Medulla oblongata (tissue), 1 donor: ENCODE data around the gene CREBBP.
A peak's percentile ranks its signal among the peaks of the same experiment; 100 is the strongest.

ENCODE experiments used
- DNase-seq: peaks from one replicate; pipeline ENCODE4 v3.0.0-alpha.2; 2015; ENCODE audit errors: extremely low spot score

Gene CREBBP

DNA sequence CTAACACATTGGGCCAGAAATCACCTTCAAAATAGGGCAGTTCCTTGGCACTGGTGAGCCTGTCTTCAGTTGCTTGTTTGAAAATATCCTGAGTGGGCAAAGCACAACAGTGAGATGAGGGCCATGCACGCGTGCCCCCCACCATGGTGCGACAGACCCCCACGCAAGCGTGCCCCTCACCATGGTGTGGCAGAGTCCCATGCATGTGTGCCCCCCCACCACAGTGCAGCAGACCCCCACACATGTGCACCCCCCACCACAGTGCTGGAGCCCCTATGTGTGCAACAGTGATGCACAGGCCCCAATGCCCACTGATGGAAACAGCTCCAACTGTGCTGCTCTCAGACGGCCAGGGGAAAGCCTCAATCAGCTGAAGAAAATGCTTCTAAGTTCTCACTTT, 144.4 kb downstream of the CREBBP start:
- DNase-seq, result no peak

DNA sequence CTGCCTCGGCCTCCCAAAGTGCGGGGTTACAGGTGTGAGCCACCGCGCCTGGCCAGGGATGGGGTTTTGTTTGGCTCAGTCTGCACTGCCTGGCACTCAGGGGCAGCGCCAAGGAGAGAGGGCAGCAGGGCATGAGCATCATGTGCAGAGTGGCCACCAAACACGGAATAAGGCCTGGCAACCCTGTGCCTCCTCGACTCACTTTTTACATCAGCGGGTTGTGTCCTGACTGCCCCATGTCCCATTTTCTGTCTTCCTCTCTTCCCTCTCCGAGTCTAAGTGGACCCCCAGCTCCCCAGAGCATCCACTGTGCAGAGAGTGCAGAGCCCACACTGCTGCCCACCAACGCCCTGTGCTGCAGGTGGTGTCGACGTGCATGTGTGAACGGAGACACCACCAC, 145.0 kb downstream of the CREBBP start:
- no peak for DNase-seq

DNA sequence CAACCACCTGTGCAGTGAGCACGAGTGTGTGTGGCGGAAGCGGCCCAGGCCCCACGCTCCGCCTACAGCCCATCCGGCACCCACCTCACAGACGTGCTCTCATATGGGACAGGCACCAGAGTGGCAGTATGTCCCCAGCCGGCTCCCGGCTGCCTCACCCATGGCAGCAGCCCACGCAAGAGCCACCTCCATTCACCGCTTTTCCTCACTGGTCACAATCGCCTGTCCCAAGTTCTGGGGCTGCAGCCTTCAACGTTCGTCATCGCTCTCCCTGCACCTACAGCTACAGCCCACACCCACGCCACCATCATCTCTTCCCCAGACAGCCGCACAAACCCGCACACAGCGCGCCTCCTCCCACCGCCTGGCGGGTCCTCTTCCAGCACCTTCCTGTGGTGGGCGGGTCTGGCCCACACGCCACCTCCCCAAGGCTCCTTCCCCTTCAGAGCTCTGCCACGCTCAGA, 145.7 kb downstream of the CREBBP start:
- no peak for DNase-seq

DNA sequence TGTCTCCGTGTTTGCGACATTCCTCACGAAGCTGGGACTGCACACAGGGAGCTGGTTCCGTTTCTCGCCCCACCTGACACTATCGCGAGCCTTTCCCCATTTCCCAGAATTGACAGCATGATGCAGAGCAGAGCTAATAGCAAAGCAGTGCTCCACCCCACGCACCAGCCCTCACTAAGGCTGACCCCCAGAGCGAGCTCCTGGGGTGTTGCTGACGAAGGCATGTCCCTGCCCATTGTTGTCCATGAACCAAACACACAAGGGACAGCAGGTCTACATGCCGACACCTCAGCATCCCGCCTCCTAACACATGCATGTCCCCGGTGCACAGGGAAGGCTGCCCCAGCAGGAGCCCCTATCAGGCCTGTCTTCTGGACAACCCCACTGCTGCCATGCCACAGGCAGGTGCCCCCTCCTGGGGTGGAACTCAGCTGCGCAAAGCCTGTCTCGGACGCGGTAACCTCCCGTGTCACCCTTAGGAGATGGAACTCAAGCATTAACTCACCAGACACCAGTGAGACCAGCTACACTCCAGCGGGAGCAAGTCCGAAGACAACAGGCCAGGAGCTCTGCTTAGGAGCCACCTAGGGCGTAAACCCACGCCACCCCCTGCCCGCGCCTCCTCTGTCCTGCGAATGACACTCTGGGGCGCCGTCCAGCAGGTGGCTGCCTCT, 146.3 kb downstream of the CREBBP start:
- DNase-seq, result no peak

DNA sequence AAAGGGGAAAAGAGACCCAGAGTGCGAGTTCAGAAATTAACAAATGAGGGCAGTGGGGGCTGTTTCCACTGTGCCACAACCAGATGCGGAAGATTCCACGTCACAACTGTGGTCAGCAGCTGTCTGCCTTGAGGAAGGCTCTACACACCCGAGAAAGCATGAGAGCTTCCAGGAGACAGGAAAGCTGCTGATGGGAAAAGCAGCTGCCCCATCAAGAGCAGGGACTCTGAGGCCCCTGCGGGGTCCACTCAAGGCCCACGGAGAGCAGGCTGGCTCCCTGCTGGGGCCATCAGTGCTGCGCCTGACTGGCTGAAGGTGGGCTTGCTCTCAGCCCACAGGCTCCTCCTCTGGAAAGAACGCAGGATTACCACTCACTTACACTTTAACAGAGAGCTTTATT, 148.3 kb downstream of the CREBBP start:
- no peak for DNase-seq

DNA sequence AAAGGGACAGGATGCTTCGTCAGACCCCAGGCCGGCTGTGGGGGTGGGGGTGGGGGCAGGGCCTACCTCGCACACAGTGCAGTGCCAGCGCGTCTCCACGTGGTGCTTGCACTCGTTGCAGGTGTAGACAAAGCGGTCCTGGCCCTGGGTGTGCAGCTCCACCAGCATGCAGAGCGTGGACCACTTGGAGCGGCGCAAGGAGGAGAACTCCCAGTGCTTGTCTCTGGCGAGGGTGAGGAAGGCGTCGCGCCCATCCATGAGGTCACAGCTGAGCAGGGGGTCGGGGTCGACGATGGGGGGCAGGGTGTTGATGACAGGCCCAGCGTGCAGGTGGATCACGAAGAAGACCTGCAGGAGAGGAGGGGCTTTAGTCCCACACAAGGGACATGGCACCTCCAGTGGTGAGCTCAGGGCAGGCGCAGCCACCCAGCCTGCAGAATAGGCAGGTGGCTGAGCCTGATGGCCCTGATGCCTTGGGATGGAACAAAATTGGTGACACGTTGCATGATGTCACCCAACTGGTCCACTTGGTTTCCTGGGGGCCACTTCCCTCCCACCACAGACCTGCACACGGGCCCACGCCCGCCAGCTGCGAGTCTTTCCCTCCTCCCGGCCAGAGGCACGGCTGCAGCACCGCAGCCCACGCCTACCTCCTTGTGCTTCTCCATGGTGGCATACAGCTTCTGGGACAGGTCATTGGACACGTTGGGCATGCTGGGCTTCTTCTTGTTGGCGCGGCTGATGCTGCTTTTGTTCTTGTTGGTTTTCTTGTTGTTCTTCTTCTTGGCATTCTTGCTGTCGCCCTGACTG, 149.2 kb downstream of the CREBBP start:
- no peak for DNase-seq

DNA sequence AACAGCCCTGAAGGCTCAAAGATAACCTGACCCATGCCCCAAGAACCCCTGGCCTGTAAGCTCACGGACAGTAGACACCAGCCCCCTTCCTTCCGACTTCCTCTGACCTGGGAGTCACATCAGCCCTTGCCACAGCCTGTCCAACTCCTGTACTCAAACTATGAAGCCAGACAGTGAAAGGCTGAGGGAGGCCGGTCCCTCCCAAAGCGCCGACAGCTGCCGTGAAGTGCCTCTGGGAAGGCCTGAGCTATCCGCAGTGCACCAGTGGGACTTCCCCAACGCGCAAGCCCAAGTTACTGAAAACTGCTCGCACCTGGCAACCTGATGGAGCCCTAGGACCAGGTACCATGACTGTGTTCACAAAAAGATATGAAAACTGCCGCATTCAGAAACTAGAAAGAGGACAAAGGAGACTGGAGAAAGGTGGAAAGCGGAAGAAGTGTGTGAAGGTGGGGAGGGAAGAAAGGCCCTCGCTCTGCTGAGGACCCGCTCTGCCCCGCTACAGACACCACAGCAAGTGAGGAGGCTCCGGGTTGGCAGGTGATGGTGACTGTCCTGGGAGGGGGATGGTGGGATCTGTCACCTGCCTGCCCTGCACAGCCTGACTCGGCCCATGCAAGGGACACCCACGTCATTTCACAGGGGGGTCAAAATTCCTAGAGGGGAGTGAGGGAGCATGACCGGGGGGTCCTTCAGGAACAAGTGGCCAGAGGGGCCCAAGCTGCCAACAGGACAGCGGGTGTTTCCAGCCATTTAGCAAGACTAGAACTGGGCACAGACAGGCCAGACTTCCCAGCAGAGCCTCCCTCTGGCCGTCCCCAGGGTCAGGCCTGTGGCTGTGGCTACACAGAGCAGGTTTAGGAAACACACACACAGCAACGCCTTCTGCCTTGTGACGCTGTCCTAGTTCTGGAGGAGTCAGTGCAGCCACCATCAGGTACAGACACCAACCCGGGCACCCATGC, 150.1 kb downstream of the CREBBP start:
- no peak for DNase-seq

DNA sequence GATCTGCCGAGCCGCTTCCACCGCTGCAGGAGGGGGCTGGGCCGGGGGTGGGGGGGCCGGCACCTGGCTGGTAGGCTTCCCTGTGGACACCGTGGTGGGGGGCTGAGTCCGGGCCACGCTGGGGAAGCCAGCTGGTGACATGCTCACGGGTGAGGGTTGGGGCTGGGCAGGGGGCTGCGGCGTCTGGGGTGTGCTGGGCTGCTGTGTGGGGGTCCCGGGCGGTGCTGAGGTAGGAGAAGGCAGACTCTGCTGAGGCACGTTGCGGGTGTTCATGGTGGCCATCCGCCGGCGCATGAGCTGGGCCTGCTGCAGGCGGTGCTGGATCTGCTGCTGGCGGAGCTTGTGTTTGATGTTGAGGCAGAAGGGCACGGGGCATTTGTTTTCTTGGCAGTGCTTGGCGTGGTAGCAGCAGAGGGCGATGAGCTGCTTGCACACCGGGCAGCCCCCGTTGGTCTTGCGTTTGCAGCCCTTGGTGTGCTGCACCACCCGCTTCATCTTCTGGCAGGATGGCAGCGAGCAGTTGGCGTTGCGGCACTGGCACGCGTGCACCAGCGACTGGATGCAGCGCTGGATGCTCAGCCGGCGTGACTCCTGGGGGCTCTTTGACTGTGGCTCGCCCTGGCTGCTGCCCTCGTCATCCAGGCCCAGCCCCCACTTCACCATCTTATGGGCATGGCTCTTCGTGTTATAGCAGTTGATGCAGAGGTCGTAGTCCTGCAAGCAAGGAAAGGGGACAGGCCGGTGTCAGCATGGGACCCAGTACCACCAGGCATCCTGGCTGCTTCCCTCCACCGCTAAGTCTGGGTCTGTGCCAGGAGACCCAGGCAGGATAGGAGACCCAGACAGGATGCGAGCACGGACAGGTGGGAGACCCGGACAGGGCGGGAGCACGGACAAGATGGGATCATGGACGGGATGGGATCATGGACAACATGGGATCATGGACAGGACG, 151.1 kb downstream of the CREBBP start:
- no peak for DNase-seq

DNA sequence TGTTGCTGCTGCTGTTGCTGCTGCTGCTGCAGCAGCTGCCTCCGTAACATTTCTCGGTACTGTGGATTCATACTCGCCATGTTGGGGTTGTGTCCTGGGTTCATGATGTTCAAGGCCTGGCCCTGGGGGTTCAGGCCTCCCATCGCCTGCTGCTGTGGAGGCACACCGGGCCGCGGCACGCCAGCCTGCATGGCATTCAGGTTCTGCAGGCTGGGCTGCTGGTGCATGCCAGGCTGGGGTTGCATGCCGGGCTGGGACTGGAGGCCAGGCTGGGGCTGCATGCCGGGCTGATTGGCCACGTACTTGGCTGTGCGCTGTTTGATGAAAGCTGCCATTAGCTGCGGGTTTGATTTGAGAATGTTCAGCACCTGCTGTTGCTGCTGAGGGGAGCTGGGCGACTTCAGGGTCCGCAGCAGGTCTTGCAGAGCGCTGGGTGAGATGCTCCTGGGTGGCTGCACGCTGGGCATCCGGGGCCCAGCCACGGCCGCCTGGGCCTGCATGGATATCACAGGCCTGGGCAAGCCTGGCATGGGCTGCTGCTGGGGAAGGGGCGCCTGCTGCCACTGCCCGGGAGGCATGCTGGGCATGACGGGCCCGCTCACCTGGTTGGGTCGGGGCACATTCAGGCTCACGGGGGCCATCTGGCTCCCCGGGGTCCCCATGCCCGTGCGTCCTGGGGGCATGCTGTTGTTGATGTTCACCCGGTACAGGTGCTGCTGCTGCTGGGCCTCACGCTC, 151.9 kb downstream of the CREBBP start:
- DNase-seq, result no peak

DNA sequence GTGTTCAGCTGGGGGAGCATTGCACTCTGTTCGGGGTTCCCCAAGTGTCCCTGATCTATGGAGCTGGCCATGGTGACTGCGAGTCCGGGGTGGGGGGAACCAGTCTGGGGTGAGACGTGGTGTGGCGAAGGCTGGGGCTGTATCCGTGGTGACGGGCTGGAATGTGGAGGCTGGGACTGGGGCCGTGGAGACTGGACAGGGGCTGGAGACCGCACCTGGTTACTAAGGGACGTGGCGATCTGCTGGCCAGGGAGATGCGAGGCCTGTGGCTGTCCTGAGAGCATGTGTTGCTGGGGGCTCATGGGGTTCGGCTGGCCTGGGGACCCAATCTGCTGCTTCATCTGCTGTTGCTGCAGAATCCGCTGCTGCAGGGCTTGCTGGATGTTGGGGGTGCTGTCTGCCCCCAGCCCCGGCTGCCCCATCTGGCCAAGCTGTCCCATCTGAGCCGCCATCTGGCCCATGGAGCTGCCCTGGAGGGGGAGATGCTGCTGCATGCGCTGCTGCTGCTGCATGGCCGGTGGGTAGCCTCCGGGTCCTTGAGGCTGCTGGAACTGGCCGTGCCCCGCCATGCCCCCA, 152.6 kb downstream of the CREBBP start:
- no peak for DNase-seq

DNA sequence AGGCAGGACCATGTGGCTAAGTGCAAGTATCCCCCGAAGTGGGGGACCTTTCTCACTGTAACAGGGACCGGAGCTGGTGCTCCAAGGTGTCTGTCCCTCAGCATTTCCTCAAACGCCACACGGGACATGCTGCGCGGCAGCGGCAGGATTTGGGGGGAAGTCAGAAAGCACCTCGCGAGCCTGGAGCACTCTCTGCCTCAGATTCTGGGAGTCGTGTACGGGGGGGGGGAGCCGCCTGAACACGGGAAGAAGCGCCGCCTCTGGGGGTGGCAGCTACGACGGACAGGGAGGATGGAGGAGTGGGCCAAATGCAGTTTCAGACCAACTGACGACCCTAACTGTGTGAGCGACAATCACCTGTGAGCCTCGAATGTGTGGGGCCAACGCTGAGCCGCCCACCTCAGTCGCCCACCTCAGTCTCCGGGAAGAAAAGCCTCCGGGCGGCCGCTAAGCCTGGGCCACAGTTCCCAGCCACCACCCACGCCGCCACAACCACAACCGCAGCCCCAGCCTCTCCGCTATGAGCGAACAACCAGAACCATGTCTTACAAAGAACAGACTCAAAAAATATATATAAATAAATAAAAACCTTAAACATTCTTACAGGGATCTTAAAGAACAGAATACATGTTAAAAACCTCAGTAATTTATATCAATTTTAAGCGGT, 154.4 kb downstream of the CREBBP start:
- no peak for DNase-seq

DNA sequence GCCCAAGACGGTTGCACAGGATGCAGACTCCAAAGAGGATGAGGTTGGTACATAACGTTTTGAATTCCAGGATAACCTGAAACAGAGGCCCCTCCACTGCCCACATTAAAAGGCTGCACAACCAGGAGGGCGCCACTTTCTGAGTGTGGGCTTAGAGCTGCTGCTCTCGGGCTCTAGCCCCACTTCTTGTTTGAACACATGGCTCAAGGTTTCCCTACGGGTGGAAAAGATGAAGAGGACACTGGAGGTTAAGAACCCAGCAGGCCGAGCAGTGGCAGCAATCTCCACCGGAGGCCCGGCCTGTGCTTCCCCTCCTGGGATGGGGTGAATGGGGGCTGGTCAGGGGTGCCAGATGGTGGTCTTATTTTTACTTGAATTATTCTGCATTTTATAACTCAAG, 155.2 kb downstream of the CREBBP start:
- no peak for DNase-seq

DNA sequence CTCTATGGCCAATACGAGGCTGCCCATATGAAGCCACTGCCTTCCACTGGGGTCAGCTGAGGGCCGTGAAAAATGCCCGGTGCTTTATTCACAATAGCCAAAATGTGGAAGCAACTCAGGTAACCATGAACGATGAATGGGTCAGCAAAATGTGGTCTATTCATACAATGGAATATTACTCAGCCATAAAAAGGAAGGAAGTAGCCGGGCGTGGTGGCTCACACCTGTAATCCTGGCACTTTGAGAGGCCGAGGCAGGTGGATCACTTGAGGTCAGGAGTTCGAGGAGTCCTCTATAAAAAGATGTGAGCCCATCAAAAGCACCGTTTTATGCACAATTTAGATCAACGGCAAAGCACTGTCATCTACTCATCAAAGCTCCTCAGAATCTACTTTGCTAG, 158.0 kb downstream of the CREBBP start:
- no peak for DNase-seq

DNA sequence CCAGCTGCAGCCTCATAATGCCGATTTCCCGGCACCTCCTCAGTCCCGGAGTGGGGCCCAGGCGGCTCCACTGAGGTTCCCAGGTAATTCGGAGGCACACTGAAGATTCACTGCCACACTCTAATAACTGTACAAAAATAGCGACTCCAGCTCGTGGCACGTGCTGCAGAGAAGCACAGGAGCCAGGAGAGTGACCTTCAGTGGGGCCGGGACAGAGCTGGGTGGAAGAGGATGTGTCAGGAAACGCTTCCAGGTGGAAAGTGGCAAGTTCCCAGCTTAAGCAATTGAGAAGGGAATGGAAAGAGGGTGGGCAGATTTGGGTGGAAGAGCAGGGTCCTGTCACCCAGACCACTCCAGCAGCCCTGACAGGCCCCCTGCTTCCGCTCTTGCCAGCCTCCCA, 160.1 kb downstream of the CREBBP start:
- DNase-seq, result no peak

DNA sequence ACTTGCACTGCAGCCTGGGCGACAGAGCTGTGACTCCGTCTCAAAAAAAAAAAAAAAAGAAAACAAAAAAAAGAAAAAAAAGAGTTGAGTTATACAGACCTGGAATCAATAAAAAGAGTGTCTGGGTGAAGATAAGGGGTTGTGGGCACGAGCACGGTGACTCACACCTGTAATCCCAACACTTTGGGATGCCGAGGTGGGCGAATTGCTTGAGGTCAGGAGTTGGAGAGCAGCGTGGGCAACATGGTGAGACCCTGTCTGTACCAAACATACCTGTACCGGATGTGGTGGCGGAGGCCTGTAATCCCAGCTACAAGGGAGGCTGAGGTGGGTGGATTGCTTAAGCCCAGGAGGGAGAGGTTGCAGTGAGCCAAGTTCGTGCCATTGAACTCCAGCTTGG, 161.9 kb downstream of the CREBBP start:
- no peak for DNase-seq

DNA sequence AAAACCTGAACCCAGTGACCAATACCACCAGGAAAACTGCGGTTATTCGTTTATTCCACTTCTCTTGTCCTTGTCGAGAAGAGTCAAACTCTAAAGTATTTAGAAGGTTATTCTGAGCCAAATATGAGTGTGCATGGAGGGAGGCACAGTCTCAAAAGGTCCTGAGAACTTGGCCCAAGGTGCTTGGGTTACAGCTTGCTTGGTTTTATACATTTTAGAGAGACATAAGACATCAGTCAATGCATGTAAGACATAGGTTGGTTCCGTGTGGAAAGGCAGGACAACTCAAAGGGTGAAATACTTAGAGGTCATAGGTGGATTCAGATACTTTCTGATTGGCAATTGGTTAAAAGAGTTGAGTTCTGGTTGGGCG, 162.5 kb downstream of the CREBBP start:
- DNase-seq, result no peak

DNA sequence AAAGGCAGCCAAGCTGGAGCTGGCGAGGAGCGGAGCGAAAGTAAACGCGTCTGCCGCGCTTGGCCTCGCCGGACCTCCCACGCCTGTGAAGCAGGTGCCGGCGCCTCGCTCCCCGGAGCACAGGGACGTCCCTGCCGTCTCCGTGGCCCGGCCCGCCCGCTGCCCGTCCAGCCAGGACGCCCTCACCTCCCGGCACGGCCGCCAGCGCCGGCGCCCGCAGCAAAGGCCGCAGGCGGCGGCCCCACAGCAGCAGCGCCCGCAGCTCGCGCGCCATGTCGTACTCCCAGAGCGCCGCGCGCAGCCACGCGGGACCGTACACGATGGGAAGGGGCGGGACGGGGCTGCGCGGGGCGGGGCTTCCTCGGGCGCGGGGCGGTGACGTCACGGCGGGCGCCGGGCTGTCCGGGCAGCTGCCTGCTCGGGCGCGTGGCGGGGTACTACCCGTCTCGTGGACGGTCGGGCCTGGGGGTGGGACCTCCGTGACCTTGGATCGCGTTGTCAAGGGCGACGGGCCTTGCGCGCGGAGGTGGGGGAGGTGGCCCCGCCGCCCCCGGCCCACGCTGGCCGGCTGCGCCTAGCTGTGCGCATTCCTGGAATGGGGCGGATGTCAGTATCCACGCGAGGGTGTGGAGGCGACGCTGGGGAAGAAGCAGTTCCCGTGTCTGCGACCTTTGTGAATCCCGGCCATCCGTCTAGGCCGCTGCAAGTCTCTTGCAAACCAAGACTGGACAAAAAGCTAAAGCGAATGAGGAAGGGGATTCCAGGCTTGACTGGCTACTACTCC, 163.1 kb downstream of the CREBBP start, which contains the start of gene TRAP1:
TSS of gene TRAP1 (minus strand) at position 290 of the 784 bp plus-strand sequence. CDS start at position 274, 16 bp downstream.
- peak; percentile 90 for DNase-seq

DNA sequence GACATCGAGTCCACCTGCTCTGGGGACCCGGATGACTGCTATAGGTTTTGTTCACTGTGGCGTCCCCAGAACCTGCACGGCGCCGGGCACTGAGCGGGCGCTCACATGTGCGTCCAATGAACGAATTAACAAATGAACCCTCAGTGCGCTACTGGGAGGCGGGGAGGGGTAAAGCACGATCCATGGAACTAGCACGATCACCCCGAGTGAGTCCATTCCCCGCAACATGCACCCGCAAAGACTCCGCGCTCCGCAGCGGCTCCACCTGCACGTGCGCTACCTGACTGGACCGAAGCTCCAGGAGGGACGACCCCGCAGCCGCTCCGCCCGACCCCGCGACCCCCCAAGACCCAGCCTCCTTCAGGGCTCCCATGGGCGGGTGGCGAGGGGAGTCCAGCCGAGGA, 163.7 kb downstream of the CREBBP start:
- no peak for DNase-seq

DNA sequence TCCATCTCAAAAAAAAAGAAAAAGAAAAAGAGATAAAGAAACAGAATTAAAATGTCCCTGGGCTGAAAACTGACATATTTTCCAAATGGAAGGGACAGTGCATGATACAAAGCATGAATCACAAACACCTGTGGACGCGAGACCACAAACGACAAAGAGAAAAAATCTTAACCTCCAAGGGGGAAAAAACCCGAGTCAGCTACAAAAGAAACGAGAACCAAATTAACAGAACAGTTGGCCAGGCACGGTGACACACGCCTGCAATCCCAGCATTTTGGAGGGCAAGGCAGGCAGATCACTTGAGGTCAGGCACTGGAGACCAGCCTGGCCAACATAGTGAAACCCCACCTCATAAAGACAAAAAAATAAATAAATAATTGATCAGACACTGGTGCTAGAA, 165.1 kb downstream of the CREBBP start:
- DNase-seq, result no peak
